GM12878 (cell line): ENCODE results near the gene NRK. TPM values are rescaled to one million over a fixed set of nuclear protein-coding genes. Genes with fewer than 3 reads are reported as not detected.

Experiments used
- ATAC-seq: fragments of 200-7000 bp; cut with Tn5 transposase; 3 replicates; pipeline ENCODE4 v1.9.1; 2020; ENCODE audit warnings: mild to moderate bottlenecking, moderate library complexity
- BruUV-seq: library from RNA; stranded (reverse); fragments of 400-500 nt; replicated peaks from 2 replicates; lab custom pipeline; 2021; lab: Mats Ljungman, UMichigan
- CTCF ChIA-PET: fragments of 300-600 bp; sonication (Branson Sonifier 250); formaldehyde crosslinking; extraction: SDS; loops from one replicate; lab custom pipeline; 2021; ENCODE audit warnings: inconsistent platforms; lab: Yijun Ruan, JAX
- POLR2A ChIA-PET: fragments of 350-600 bp; formaldehyde crosslinking; extraction: SDS; loops from one replicate; lab custom pipeline; 2021; ENCODE audit warnings: inconsistent platforms; lab: Charles Lee
- RAD21 ChIA-PET: fragments of 300-600 bp; sonication (Branson Sonifier 250); formaldehyde crosslinking; loops from one replicate; lab custom pipeline; 2023; ENCODE audit warnings: antibody characterized with exemption; ENCODE audit not compliant: unreplicated experiment; lab: Charles Lee
- SMC1A ChIA-PET: fragments of 300-600 bp; sonication (Branson Sonifier 250); formaldehyde crosslinking; loops from one replicate; lab custom pipeline; 2023; ENCODE audit not compliant: unreplicated experiment, uncharacterized antibody; lab: Charles Lee
- DNase-seq: peaks from one replicate; pipeline ENCODE4 v3.0.0-alpha.2; 2011; ENCODE audit warnings: low read depth, low spot score
- FAIRE-seq: peaks from 3 replicates; lab custom pipeline; 2011; peaks lifted over from hg19 to GRCh38; lab: Jason Lieb, UNC
- H2AFZ ChIP-seq: 2 replicates; pipeline ENCODE4 v1.6.0; 2011; ENCODE audit warnings: low read depth, low read length, control low read depth; ENCODE audit not compliant: control insufficient read depth
- H3K27ac ChIP-seq: 2 replicates; pipeline ENCODE4 v1.5.1; 2011; ENCODE audit warnings: control low read depth; ENCODE audit not compliant: control insufficient read depth, insufficient read depth
- H3K27me3 ChIP-seq, 2 experiments: replicated peaks in 1 of 2; 2 replicates each; pipeline versions ENCODE4 v1.6.0 to v1.6.1; 2011; ENCODE audit warnings: low read length in 1 of 2; ENCODE audit not compliant: control insufficient read depth in 2 of 2, insufficient read depth in 2 of 2
- H3K36me3 ChIP-seq, 2 experiments: 2 replicates each; pipeline ENCODE4 v1.5.1; 2011; ENCODE audit warnings: low read length in 1 of 2; ENCODE audit not compliant: control insufficient read depth in 2 of 2, insufficient read depth in 2 of 2
- H3K4me1 ChIP-seq: 2 replicates; pipeline ENCODE4 v1.6.1; 2011; ENCODE audit warnings: mild to moderate bottlenecking, low read length, moderate library complexity, mixed read lengths; ENCODE audit not compliant: control insufficient read depth, insufficient read depth
- H3K4me2 ChIP-seq: 2 replicates; pipeline ENCODE4 v1.6.0; 2011; ENCODE audit warnings: control low read depth; ENCODE audit not compliant: control insufficient read depth, insufficient read depth
- H3K4me3 ChIP-seq: fragments of 200-600 bp; sonication (generic); 2 replicates; pipeline ENCODE4 v1.5.1; 2016
- H3K79me2 ChIP-seq: 2 replicates; pipeline ENCODE4 v1.6.0; 2011; ENCODE audit warnings: low read length; ENCODE audit not compliant: control insufficient read depth, insufficient read depth
- H3K9ac ChIP-seq: 2 replicates; pipeline ENCODE4 v1.8.0; 2011; ENCODE audit warnings: low read length, control low read depth, mixed read lengths; ENCODE audit not compliant: control insufficient read depth, insufficient read depth
- H3K9me3 ChIP-seq: replicated peaks from 3 replicates; pipeline ENCODE4 v1.5.1; 2011; ENCODE audit warnings: mild to moderate bottlenecking, low read length; ENCODE audit not compliant: control insufficient read depth, insufficient read depth
- H4K20me1 ChIP-seq: 2 replicates; pipeline ENCODE4 v1.6.0; 2011; ENCODE audit not compliant: control insufficient read depth, insufficient read depth
- BACH1 ChIP-seq: fragments of 450-650 bp; IDR thresholded peaks from 2 replicates; pipeline ENCODE4 v1.6.1; 2017; ENCODE audit warnings: mild to moderate bottlenecking, borderline replicate concordance
- CBX3 ChIP-seq: fragments of 200-600 bp; sonication (generic); IDR thresholded peaks from 2 replicates; pipeline ENCODE4 v1.6.1; 2016; ENCODE audit warnings: low read depth, borderline replicate concordance
- CHD1 ChIP-seq: IDR thresholded peaks from 2 replicates; pipeline ENCODE4 v1.6.1; 2012; ENCODE audit warnings: low read depth, low read length, improper control_type of control experiment
- CHD2 ChIP-seq: IDR thresholded peaks from 2 replicates; pipeline ENCODE4 v1.6.1; 2011; ENCODE audit warnings: low read depth, low read length, improper control_type of control experiment, borderline replicate concordance
- EP300 ChIP-seq, 2 experiments: fragments of 150-350 bp in 1 of 2; IDR thresholded peaks; 2 replicates each; pipeline ENCODE4 v1.6.1; 2011 to 2012; ENCODE audit warnings: low read depth in 2 of 2, low read length in 2 of 2, borderline replicate concordance in 1 of 2, improper control_type of control experiment in 1 of 2, inconsistent platforms in 1 of 2; ENCODE audit not compliant: control insufficient read depth in 1 of 2
- MAX ChIP-seq: IDR thresholded peaks from 2 replicates; pipeline ENCODE4 v1.6.1; 2012; ENCODE audit warnings: low read depth, low read length, improper control_type of control experiment
- MYC ChIP-seq: IDR thresholded peaks from 2 replicates; pipeline ENCODE4 v1.6.1; 2011; ENCODE audit warnings: mild to moderate bottlenecking, low read length, moderate library complexity, inconsistent platforms; ENCODE audit not compliant: insufficient read depth, insufficient replicate concordance, insufficient read length, severe bottlenecking
- PAX5 ChIP-seq: IDR thresholded peaks from 2 replicates; pipeline ENCODE4 v1.6.1; 2011; ENCODE audit warnings: low read depth, low read length, borderline replicate concordance
- RAD21 ChIP-seq: IDR thresholded peaks from 2 replicates; pipeline ENCODE4 v1.6.1; 2011; ENCODE audit warnings: mild to moderate bottlenecking, low read depth, low read length, moderate library complexity; ENCODE audit not compliant: insufficient read depth
- RAD51 ChIP-seq: fragments of 450-650 bp; IDR thresholded peaks from 2 replicates; pipeline ENCODE4 v1.6.1; 2016; ENCODE audit warnings: moderate library complexity, mild to moderate bottlenecking, inconsistent platforms
- SPI1 ChIP-seq: IDR thresholded peaks from 2 replicates; pipeline ENCODE4 v1.6.1; 2011; ENCODE audit warnings: low read depth, mild to moderate bottlenecking, low read length, moderate library complexity, borderline replicate concordance; ENCODE audit not compliant: insufficient read depth
- STAT3 ChIP-seq: IDR thresholded peaks from 2 replicates; pipeline ENCODE4 v1.6.1; 2011; ENCODE audit warnings: low read depth, low read length, improper control_type of control experiment
- TBL1XR1 ChIP-seq: IDR thresholded peaks from 2 replicates; pipeline ENCODE4 v1.6.1; 2012; ENCODE audit warnings: low read depth, low read length, improper control_type of control experiment
- ZBTB4 ChIP-seq: fragments of 450-650 bp; formaldehyde crosslinking; IDR thresholded peaks from 2 replicates; pipeline ENCODE4 v1.4.0; 2022; ENCODE audit warnings: mild to moderate bottlenecking, moderate library complexity
- ZNF687 ChIP-seq: fragments of 450-650 bp; IDR thresholded peaks from 2 replicates; pipeline ENCODE4 v1.6.1; 2017; ENCODE audit warnings: mild to moderate bottlenecking, moderate library complexity
- WGBS: methylation state at CpG from one replicate; pipeline ENCODE4 v1.1.6; 2016; ENCODE audit warnings: low lambda C conversion rate; ENCODE audit not compliant: insufficient replicate concordance, insufficient coverage; ENCODE audit errors: missing lambda C conversion rate; 5-methylcytosine and 5-hydroxymethylcytosine counted together
- in situ Hi-C: fragments of 300-500 bp; cut with MboI; formaldehyde crosslinking; loops from 9 replicates; pipeline ENCODE4 v1.14.3; 2018; ENCODE audit warnings: mixed read lengths
- intact Hi-C: fragments of 100-400 bp; cut with micrococcal nuclease; formaldehyde crosslinking; loops from one replicate; pipeline ENCODE4 v1.14.2; 2022; ENCODE audit not compliant: unreplicated experiment
- polyA plus RNA-seq, 11 experiments: library from polyadenylated mRNA; depleted of rRNA in 4 of 11; unstranded in 6 of 11; stranded (reverse) in 5 of 11; fragments of >200 nt; fragmentation: Nextera tagmentation in 4 of 11; fragmentation: Illumina TruSeq in 1 of 11; extraction: Ambion mirVana in 4 of 11; extraction: Trizol in 1 of 11; gene quantifications; 1 replicate in 1 of 11; 2 replicates in 10 of 11; pipeline versions ENCODE4 v1.2.1 to v1.2.3, GENCODE V29; 2011 to 2016; ENCODE audit warnings: inconsistent platforms in 2 of 11, missing spikeins in 2 of 11, low read depth in 1 of 11
- total RNA-seq, 4 experiments: library from RNA; depleted of rRNA in 3 of 4; stranded (reverse); fragments of >200 nt in 3 of 4; fragmentation: Illumina TruSeq in 1 of 4; extraction: Trizol in 1 of 4; gene quantifications; 2 replicates each; pipeline versions ENCODE4 v1.2.1 to v1.2.3, GENCODE V29; 2013 to 2021
- TF ChIP-seq, protein P1 (sequence below): IDR thresholded peaks from 2 replicates; pipeline ENCODE4 v1.6.1; 2011; ENCODE audit warnings: borderline replicate concordance, low read depth, mild to moderate bottlenecking, moderate library complexity, mixed read lengths, low read length; ENCODE audit not compliant: insufficient read depth; ENCODE audit errors: extremely low read length

NRK gene
- total and polyA plus RNA-seq, 10 of the 15 experiments (the other 5 are each of a cell fraction or from before 2014, with no cell fraction given) = 0.15 TPM; not detected in 9

GRCh38 chrX:105845631-105846030, 23.3 kb downstream of the NRK start:
- H2AFZ ChIP-seq = no peak overlapping the region
- 3% methylated on average over 2 of the region's 2 CpGs for WGBS
- BruUV-seq = no TSS peak
- TF ChIP-seq CBX3 = no peak
- TF ChIP-seq, protein P1, sequence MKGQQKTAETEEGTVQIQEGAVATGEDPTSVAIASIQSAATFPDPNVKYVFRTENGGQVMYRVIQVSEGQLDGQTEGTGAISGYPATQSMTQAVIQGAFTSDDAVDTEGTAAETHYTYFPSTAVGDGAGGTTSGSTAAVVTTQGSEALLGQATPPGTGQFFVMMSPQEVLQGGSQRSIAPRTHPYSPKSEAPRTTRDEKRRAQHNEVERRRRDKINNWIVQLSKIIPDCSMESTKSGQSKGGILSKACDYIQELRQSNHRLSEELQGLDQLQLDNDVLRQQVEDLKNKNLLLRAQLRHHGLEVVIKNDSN = no peak
- no peak for TF ChIP-seq EP300 (IDR thresholded peaks at IDR 0.05; ENCODE audit: borderline replicate concordance in 1 of 2, control insufficient read depth in 1 of 2, low read depth in 2 of 2, low read length in 2 of 2)
- no peak for TF ChIP-seq ZBTB4 (CRISPR knock-in tag)
- TF ChIP-seq CHD2 = no peak
- no peak for TF ChIP-seq STAT3
- TF ChIP-seq TBL1XR1 = no peak
- TF ChIP-seq PAX5 = no peak
- no peak for TF ChIP-seq SPI1
- no peak for TF ChIP-seq RAD51
- TF ChIP-seq ZNF687 = no peak
- no peak for TF ChIP-seq BACH1
- no peak for TF ChIP-seq MYC
- TF ChIP-seq CHD1 = no peak
- TF ChIP-seq RAD21 = no peak
- TF ChIP-seq MAX = no peak

More at GRCh38 chrX:105845631-105846030, 23.3 kb downstream of the NRK start:
- ChIA-PET RAD21 (no interaction called here), SMC1A (no interaction called here), CTCF (no interaction called here), POLR2A (no interaction called here)
- H3K9me3 ChIP-seq = no peaks in the 10 kb centered on the region
- H3K27ac ChIP-seq = no peak overlapping the region
- no peaks in the 10 kb centered on the region for H4K20me1 ChIP-seq
- no peak overlapping the region for H3K4me2 ChIP-seq
- no peak for ATAC-seq
- H3K79me2 ChIP-seq = no peaks in the 10 kb centered on the region
- intact Hi-C loops = no loop called here
- no peaks in the 10 kb centered on the region for H3K4me1 ChIP-seq
- no peaks in the 10 kb centered on the region for H3K36me3 ChIP-seq
- no peak overlapping the region for H3K4me3 ChIP-seq
- H3K9ac ChIP-seq = no peak overlapping the region
- in situ Hi-C loops = no loop called here
- DNase-seq = no peak
- FAIRE-seq = no peak
- no peaks in the 10 kb centered on the region for H3K27me3 ChIP-seq
